Measurements from ENCODE around the gene TEX14. TPM values are rescaled to one million over a fixed set of nuclear protein-coding genes. Genes with fewer than 3 reads are reported as not detected.
"Not testable (repeated sequence)": the region's sequence is repeated elsewhere in the genome, so short reads cannot be mapped to it uniquely, and the experiment has no call there.

TEX14 gene
- total and polyA plus RNA-seq, 8 donors: 0.03 to 0.06 TPM; not detected in 6

- Histone ChIP-seq H3K27me3 (no peaks in the 10 kb centered on the region), H3K4me1 (peaks cover 0 to 3% (median 1%) of the 10 kb centered on the region in 4 donors), H3K9me3 (no peaks in the 10 kb centered on the region), H3K27ac (no peak overlapping the region), H3K4me3 (no peak overlapping the region), H3K36me3 (no peaks in the 10 kb centered on the region)
- TF ChIP-seq CTCF (IDR thresholded peaks at IDR 0.05) (no peak), POLR2AphosphoS5 (IDR thresholded peaks at IDR 0.05) (no peak), EP300 (IDR thresholded peaks at IDR 0.05) (no peak), POLR2A (IDR thresholded peaks at IDR 0.05) (no peak)
- no peak for DNase-seq
- intact Hi-C loops (cut with DNase I; ENCODE audit: low total_unique reads): no loop called here
- 50 to 63% (median 55%) methylated on average over 4 of the region's 4 CpGs for WGBS, 5 donors
These were observed 4.9 kb downstream of the TEX14 start for GRCh38 chr17:58686980-58687379.

GRCh38 chr17:58684462-58684861 lies 7.4 kb downstream of the TEX14 start:
- H3K27ac ChIP-seq; H3K4me1 ChIP-seq; H3K36me3 ChIP-seq; H3K9me3 ChIP-seq; H3K27me3 ChIP-seq; intact Hi-C loops (cut with DNase I; ENCODE audit: low total_unique reads); H3K4me3 ChIP-seq; DNase-seq: not testable (repeated sequence)
- 90 to 94% (median 92%) methylated on average over 6 of the region's 6 CpGs for WGBS, 5 donors

GRCh38 chr17:58684003-58684402 lies 7.8 kb downstream of the TEX14 start:
- 80 to 91% (median 88%) methylated on average over 10 of the region's 10 CpGs for WGBS, 5 donors
- Histone ChIP-seq H3K9me3 (no peaks in the 10 kb centered on the region), H3K4me1 (no peaks in the 10 kb centered on the region), H3K4me3 (no peak overlapping the region), H3K27ac (no peak overlapping the region), H3K36me3 (no peaks in the 10 kb centered on the region), H3K27me3 (no peaks in the 10 kb centered on the region)
- intact Hi-C loops (cut with DNase I; ENCODE audit: low total_unique reads): no loop called here
- no peak for DNase-seq
- TF ChIP-seq POLR2A (IDR thresholded peaks at IDR 0.05) (no peak), EP300 (IDR thresholded peaks at IDR 0.05) (no peak), CTCF (IDR thresholded peaks at IDR 0.05) (no peak), POLR2AphosphoS5 (IDR thresholded peaks at IDR 0.05) (no peak)

GRCh38 chr17:58680038-58680369 lies 11.8 kb downstream of the TEX14 start:
- Histone ChIP-seq H3K4me1 (no peaks in the 10 kb centered on the region), H3K36me3 (no peaks in the 10 kb centered on the region), H3K27ac (no peak overlapping the region), H3K27me3 (no peaks in the 10 kb centered on the region), H3K4me3 (no peak overlapping the region), H3K9me3 (no peaks in the 10 kb centered on the region)
- no peak for DNase-seq
- 79 to 93% (median 91%) methylated on average over 6 of the region's 6 CpGs for WGBS, 5 donors
- TF ChIP-seq POLR2AphosphoS5 (IDR thresholded peaks at IDR 0.05): no peak
- TF ChIP-seq CTCF (IDR thresholded peaks at IDR 0.05): no peak
- no peak for TF ChIP-seq EP300 (IDR thresholded peaks at IDR 0.05)
- TF ChIP-seq POLR2A (IDR thresholded peaks at IDR 0.05): no peak
- intact Hi-C loops (cut with DNase I; ENCODE audit: low total_unique reads): no loop called here

GRCh38 chr17:58679263-58680037 lies 12.4 kb downstream of the TEX14 start:
- Histone ChIP-seq H3K36me3 (no peaks in the 10 kb centered on the region), H3K9me3 (no peaks in the 10 kb centered on the region), H3K27me3 (no peaks in the 10 kb centered on the region), H3K4me1 (no peaks in the 10 kb centered on the region), H3K4me3 (no peak overlapping the region), H3K27ac (no peak overlapping the region)
- intact Hi-C loops (cut with DNase I; ENCODE audit: low total_unique reads): no loop called here
- DNase-seq: no peak
- TF ChIP-seq POLR2A (IDR thresholded peaks at IDR 0.05) (no peak), POLR2AphosphoS5 (IDR thresholded peaks at IDR 0.05) (peak in 1 of 3 donors; percentile 32)
- WGBS, 5 donors: 39 to 50% (median 44%) methylated on average over 12 of the region's 12 CpGs

GRCh38 chr17:58678287-58678686 lies 13.6 kb downstream of the TEX14 start:
- H3K27me3 ChIP-seq; DNase-seq; intact Hi-C loops (cut with DNase I; ENCODE audit: low total_unique reads); H3K9me3 ChIP-seq; H3K4me1 ChIP-seq; H3K4me3 ChIP-seq; H3K36me3 ChIP-seq; H3K27ac ChIP-seq: not testable (repeated sequence)
- 85 to 97% (median 92%) methylated on average over 5 of the region's 5 CpGs for WGBS, 5 donors
